RWPE1 (cell line): ENCODE data around the gene IRF7.

Experiments used
- CTCF ChIA-PET: fragments of 350-600 bp; sonication (Branson Sonifier 250); formaldehyde crosslinking; extraction: SDS; loops from one replicate; lab custom pipeline; 2021; lab: Yijun Ruan, JAX
- POLR2A ChIA-PET: fragments of 400-600 bp; formaldehyde crosslinking; extraction: SDS; loops from one replicate; lab custom pipeline; 2020; ENCODE audit warnings: antibody characterized with exemption; ENCODE audit not compliant: low non-redundant PET; lab: Yijun Ruan, JAX
- DNase-seq: peaks from one replicate; pipeline ENCODE4 v3.0.0; 2012; ENCODE audit warnings: low spot score
- H3K27ac ChIP-seq: fragments of 450-650 bp; 2 replicates; pipeline ENCODE4 v1.5.1; 2017
- CTCF ChIP-seq: fragments of 450-650 bp; conservative IDR thresholded peaks from 2 replicates; pipeline ENCODE4 v1.5.1; 2017; ENCODE audit warnings: low read depth, mild to moderate bottlenecking

IRF7 gene

GRCh38 chr11:578276-579035 lies 37.3 kb downstream of the IRF7 start:
- ChIA-PET POLR2A (interaction anchor here (0.6 kb wide), 1 partner anchor 172 kb away, joined by 3 read pairs; no protein-coding TSS in a partner anchor), CTCF (interaction anchor here (0.5 to 0.6 kb wide), 2 partner anchors 23 to 163 kb away, joined by 7 read pairs; no protein-coding TSS in a partner anchor)
- no peak for DNase-seq
- no peak for TF ChIP-seq CTCF
- H3K27ac ChIP-seq = peak overlapping the region; percentile 94

- no peak for TF ChIP-seq CTCF
- H3K27ac ChIP-seq = peak overlapping the region; percentile 94
- ChIA-PET CTCF (no interaction called here), POLR2A (no interaction called here)
- no peak for DNase-seq
These were observed 38.2 kb downstream of the IRF7 start for GRCh38 chr11:577611-577894.

- POLR2A ChIA-PET = no interaction called here
- CTCF ChIA-PET = no interaction called here
- DNase-seq = no peak
- H3K27ac ChIP-seq = peak overlapping the region; percentile 94
- no peak for TF ChIP-seq CTCF
These were observed 38.7 kb downstream of the IRF7 start for GRCh38 chr11:576811-577610.

GRCh38 chr11:575996-576768 lies 39.6 kb downstream of the IRF7 start, which contains the start of gene PHRF1:
Gene PHRF1, plus strand, starts transcription at chr11:576470. Its CDS starts 5,043 bp downstream, at chr11:581513.
- peak; percentile 96 for DNase-seq
- POLR2A ChIA-PET = interaction anchor here (0.5 to 0.8 kb wide), 4 partner anchors 11 to 97 kb away, joined by 3 to 4 read pairs (median 3); no protein-coding TSS in a partner anchor
- CTCF ChIA-PET = interaction anchor here (0.7 kb wide), 1 partner anchor 20 kb away, joined by 3 read pairs; no protein-coding TSS in a partner anchor
- no peak for TF ChIP-seq CTCF
- H3K27ac ChIP-seq = peak within 1 kb of the TSS; percentile 94

GRCh38 chr11:575313-575995 lies 40.3 kb downstream of the IRF7 start:
- ChIA-PET CTCF (interaction anchor here (0.7 kb wide), 1 partner anchor 19 kb away, joined by 3 read pairs; no protein-coding TSS in a partner anchor), POLR2A (interaction anchor here (0.5 to 0.8 kb wide), 5 partner anchors 10 to 98 kb away, joined by 3 to 4 read pairs (median 3); no protein-coding TSS in a partner anchor)
- no peak for TF ChIP-seq CTCF
- no peak for DNase-seq
- peak overlapping the region; percentile 94 for H3K27ac ChIP-seq
